Measurements from ENCODE around the gene PBX2. TPM values are rescaled to one million over a fixed set of nuclear protein-coding genes. Genes with fewer than 3 reads are reported as not detected.

The PBX2 gene
- total RNA-seq, 4 donors from 2014 or later = 55.0 to 75.0 (median 61.9) TPM

DNA sequence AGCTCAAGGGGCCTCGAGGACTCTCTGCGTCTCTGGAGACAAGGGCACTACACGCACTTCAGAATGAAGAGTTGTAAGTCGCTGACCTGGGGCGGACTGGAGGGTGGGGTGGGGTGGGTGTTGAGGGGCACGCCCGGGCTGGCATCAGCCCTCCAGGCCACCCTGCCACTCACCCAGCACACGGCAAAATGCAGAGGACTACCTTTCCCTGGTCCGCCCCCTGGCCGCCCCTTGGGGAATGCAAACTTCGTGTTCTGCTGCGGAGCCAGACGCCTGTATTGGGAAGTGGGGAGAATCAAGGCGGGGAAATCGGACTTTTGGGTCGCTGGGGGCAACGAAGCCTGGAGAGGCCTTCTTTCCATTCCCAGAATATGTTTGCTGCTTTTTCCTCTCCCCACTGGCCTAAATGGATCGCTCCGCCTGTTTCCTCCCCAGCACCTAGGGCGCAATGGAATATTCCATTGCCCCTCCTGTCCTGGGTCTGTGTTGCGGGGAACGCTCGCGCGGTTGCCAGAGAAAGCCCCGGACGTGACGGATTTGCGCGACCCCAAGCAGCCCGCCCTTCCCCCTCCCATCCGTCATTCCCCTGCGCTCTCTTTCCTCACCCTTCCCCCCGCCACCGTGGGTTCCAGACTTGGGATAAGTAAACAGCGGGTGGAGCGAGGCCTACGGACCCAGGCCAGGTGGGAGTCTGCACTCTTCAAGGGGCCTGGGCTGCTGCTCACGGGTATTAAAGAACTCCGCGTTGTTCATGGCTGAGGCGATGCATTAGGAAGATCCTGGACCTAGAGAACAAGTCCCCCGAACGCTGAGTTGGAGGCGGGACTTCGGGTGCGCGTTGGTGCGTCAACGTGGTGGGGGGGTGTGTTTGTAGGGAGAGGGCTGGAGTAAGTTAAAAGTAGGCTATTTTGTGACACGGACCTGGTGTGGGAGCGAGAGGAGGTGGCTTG is 36.2 kb downstream of the PBX2 start, which contains the start of gene PPT2:
Gene PPT2 (plus strand): TSS at position 578 of the 950 bp plus-strand sequence. CDS start 454 bp downstream, outside the sequence.
- no peaks in the 10 kb centered on the region for H3K9me3 ChIP-seq
- DNase-seq (ENCODE audit: low spot score in 2 of 2) = peak; percentile 84 to 90
- 1% methylated on average over 44 to 46 of the region's 52 CpGs for WGBS, 2 donors
- peaks cover 0 to 39% (median 0%) of the 10 kb centered on the region in 3 donors for H3K36me3 ChIP-seq
- peaks cover 4 to 65% (median 28%) of the 10 kb centered on the region in 4 donors for H3K4me1 ChIP-seq
- H3K27me3 ChIP-seq = no peaks in the 10 kb centered on the region
- H3K27ac ChIP-seq = peak within 1 kb of the TSS; percentile 87 to 97 (median 92)
- TF ChIP-seq POLR2A (IDR thresholded peaks at IDR 0.05) (peak in 1 of 2 donors; percentile 65), EP300 (IDR thresholded peaks at IDR 0.05) (peak; percentile 87 to 94)
- TF ChIP-seq, protein P1, sequence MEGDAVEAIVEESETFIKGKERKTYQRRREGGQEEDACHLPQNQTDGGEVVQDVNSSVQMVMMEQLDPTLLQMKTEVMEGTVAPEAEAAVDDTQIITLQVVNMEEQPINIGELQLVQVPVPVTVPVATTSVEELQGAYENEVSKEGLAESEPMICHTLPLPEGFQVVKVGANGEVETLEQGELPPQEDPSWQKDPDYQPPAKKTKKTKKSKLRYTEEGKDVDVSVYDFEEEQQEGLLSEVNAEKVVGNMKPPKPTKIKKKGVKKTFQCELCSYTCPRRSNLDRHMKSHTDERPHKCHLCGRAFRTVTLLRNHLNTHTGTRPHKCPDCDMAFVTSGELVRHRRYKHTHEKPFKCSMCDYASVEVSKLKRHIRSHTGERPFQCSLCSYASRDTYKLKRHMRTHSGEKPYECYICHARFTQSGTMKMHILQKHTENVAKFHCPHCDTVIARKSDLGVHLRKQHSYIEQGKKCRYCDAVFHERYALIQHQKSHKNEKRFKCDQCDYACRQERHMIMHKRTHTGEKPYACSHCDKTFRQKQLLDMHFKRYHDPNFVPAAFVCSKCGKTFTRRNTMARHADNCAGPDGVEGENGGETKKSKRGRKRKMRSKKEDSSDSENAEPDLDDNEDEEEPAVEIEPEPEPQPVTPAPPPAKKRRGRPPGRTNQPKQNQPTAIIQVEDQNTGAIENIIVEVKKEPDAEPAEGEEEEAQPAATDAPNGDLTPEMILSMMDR (IDR thresholded peaks at IDR 0.05) = peak in 4 of 5 experiments; percentile 20 to 44 (median 27)
- H3K4me3 ChIP-seq = peak within 1 kb of the TSS; percentile 50 to 80 (median 73)

DNA sequence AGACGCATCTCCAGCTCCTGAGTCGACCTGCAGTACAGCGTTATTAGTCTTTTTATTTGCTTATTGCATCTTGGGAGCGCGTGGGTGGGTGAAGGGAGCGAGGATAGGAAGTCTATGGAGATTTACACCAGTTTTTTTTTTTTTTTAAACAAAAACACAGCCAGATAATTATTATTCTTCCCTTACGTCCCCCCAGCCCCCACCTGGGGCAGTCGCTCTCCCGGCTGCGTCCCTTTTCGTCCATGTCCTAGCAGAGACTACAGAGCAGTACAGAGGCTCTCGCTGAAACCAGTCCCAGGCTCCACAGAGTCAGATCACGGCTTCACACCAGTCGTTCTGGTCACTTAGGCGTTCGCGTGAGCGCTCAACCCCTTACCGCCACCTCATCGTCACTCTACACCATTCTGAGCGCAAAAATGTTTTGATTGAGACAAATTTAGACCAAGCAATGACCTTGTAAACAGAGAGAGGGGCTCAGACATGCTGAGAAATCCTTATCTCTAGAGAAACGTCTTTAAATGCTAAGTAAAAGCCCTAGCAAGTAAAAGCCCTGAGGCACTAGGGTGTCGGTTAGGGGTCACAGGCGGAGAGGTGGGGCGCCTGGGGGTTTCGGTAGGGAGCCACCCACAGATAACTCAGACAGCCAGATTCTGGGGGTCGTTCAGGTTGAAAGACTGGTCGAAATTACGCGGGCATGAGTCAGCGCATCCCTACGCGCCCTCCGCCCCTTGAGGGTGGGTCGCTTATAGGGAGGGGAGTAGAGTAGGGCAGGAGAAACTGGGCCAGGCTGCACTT is 37.0 kb downstream of the PBX2 start:
- Histone ChIP-seq H3K27me3 (no peaks in the 10 kb centered on the region), H3K27ac (peak overlapping the region; percentile 87 to 97 (median 92)), H3K36me3 (peaks cover 0 to 33% (median 0%) of the 10 kb centered on the region in 3 donors), H3K9me3 (no peaks in the 10 kb centered on the region), H3K4me3 (peak overlapping the region; percentile 50 to 80 (median 73)), H3K4me1 (peaks cover 4 to 65% (median 28%) of the 10 kb centered on the region in 4 donors)
- no peak for DNase-seq (ENCODE audit: low spot score in 2 of 2)
- 8 to 16% methylated on average over 35 of the region's 35 CpGs for WGBS, 2 donors
- TF ChIP-seq POLR2A (IDR thresholded peaks at IDR 0.05) = no peak
- TF ChIP-seq, protein P1 (IDR thresholded peaks at IDR 0.05) = no peak
- no peak for TF ChIP-seq EP300 (IDR thresholded peaks at IDR 0.05)

DNA sequence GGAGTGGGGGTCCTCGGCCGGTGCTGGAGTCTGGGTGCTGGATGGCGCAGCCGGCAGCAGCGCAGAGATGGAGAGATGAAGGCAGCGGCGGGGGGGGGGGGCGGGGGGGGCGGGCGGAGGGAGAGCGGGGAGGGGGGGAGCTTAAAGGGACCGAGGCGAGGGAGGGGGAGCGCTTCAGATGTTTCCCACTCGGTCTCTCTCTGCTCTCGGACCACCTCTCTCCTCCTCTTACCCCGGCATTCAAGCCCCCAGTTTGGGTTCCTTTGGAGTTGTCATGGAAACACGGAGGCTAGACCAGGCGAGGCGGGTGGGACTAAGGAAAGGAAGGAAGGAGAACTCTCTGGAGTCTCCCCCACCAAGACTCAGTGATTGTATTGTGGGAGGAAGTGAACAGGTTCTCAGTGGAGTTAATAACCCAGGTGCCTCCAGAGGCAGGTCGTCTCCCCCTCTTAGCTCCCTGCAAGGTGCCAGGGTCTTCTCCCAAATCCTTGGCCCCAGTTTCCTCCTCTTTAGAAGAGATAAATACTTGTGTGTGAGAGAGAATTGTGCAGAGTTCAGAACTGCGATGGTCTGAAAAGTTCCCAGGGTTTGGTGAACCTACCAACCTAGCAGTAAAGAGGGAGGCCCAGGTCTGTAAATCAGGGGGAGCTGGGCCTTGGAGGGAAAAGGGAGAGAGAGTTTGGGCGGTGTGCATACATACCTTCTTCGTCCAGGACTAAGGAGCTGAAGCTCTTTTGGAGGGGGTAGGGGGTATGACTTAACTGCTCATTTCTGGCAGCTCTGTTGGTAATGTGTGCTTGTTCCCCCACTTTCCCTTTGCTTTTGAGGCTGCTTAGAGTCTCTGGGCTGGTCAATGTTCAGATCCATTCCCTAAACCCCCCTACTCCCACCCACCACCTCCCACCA is 37.9 kb downstream of the PBX2 start, which contains the start of gene PRRT1:
Gene PRRT1 (minus strand): TSS at position 77 of the 906 bp plus-strand sequence. CDS start 112 bp downstream, outside the sequence.
- Histone ChIP-seq H3K36me3 (peaks cover 0 to 25% (median 0%) of the 10 kb centered on the region in 3 donors), H3K27me3 (no peaks in the 10 kb centered on the region), H3K4me3 (peak within 1 kb of the TSS; percentile 50 to 80 (median 73)), H3K27ac (peak within 1 kb of the TSS; percentile 87 to 97 (median 92)), H3K9me3 (no peaks in the 10 kb centered on the region), H3K4me1 (peaks cover 4 to 65% (median 28%) of the 10 kb centered on the region in 4 donors)
- TF ChIP-seq EP300 (IDR thresholded peaks at IDR 0.05) (no peak), POLR2A (IDR thresholded peaks at IDR 0.05) (no peak)
- TF ChIP-seq, protein P1 (IDR thresholded peaks at IDR 0.05) = no peak
- no peak for DNase-seq (ENCODE audit: low spot score in 2 of 2)
- 5 to 13% methylated on average over 19 to 20 of the region's 24 CpGs for WGBS, 2 donors

DNA sequence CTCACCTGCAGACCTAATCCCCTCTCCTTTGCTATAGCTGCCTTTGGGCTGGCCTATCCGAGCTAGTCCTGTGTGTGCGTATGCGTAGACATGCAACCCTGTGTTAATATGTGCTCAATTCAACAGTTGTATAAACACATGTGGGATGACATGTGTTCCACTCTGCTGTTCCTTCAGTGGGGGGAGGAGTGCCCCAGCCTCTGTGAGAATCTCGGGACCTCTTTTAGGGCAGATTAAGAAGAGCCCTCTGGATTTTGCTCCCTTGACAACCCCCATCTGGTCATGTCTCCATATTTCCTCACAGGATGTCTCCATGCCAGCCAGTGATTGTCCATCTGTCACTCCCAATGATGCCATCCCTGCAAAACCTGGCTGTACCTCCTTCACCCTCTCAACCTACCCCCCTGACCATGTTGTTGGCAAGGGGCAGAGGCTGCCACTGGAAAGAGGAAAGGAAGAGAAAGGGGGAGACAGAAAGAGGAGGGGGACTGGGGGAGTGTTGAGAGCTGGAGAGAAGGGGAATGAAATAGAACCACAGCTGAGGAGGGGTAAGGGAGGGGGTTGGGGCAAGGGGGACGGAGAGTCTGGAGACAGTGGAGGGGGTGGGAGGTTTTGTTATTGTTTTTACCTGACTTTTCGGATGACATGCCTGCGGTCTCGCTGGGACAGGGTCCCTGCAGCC is 38.7 kb downstream of the PBX2 start:
- H3K4me3 ChIP-seq = peak overlapping the region; percentile 24 to 76 (median 42)
- TF ChIP-seq, protein P1 (IDR thresholded peaks at IDR 0.05) = no peak
- TF ChIP-seq POLR2A (IDR thresholded peaks at IDR 0.05) = no peak
- no peak for TF ChIP-seq EP300 (IDR thresholded peaks at IDR 0.05)
- DNase-seq (ENCODE audit: low spot score in 2 of 2) = no peak
- no peaks in the 10 kb centered on the region for H3K9me3 ChIP-seq
- peak overlapping the region; percentile 15 to 97 (median 92) for H3K27ac ChIP-seq
- H3K4me1 ChIP-seq = peaks cover 4 to 57% (median 28%) of the 10 kb centered on the region in 4 donors
- H3K36me3 ChIP-seq = peaks cover 0 to 17% (median 0%) of the 10 kb centered on the region in 3 donors
- WGBS, 2 donors = 22 to 35% methylated on average over 8 of the region's 8 CpGs
- H3K27me3 ChIP-seq = no peaks in the 10 kb centered on the region

Measured in tibial nerve (tissue), 4 donors.